Suprapubic skin (tissue), 3 donors: ENCODE results near the gene KCNIP4.

Experiments used
- CTCF ChIP-seq, 2 donors: fragments of 200-600 bp in 1 of 2; fragments of 450-650 bp in 1 of 2; sonication (generic) in 1 of 2; IDR thresholded peaks; one replicate each; pipeline ENCODE4 v1.5.1; 2016 to 2019; ENCODE audit warnings: antibody characterized with exemption in 2 of 2, mild to moderate bottlenecking in 1 of 2, moderate library complexity in 1 of 2
- EP300 ChIP-seq: sonication (generic); formaldehyde crosslinking; IDR thresholded peaks from one replicate; pipeline ENCODE4 v1.6.1; 2017; ENCODE audit warnings: antibody characterized with exemption

GRCh38 chr4:21514022-21514694, 434.4 kb downstream of the KCNIP4 start:
- TF ChIP-seq CTCF (IDR thresholded peaks at IDR 0.05) (no peak), EP300 (no peak)
